ENCODE data around the gene PRIM1.
"Not testable (repeated sequence)": the region's sequence is repeated elsewhere in the genome, so short reads cannot be mapped to it uniquely, and the experiment has no call there.

PRIM1 gene

DNA sequence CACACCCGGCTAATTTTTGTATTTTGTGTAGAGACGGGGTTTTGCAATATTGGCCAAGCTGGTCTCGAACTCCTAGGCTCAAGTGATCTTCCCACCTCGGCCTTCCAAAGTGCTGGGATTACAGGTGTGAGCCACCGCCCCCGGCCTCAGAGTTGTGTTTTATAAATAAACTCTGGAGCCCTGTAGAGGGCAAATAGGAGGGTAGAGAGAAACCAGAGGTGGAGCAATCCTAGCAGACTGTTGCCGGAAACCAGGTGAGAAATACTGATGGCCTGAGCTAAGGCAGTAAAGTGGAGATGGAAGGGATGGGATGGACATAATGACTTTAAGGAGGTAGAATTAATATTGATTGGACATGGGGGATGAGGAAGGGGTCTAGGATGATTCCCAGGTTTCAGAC is 8.3 kb upstream of the PRIM1 start:
- no peak for DNase-seq (ENCODE audit: low spot score)

DNA sequence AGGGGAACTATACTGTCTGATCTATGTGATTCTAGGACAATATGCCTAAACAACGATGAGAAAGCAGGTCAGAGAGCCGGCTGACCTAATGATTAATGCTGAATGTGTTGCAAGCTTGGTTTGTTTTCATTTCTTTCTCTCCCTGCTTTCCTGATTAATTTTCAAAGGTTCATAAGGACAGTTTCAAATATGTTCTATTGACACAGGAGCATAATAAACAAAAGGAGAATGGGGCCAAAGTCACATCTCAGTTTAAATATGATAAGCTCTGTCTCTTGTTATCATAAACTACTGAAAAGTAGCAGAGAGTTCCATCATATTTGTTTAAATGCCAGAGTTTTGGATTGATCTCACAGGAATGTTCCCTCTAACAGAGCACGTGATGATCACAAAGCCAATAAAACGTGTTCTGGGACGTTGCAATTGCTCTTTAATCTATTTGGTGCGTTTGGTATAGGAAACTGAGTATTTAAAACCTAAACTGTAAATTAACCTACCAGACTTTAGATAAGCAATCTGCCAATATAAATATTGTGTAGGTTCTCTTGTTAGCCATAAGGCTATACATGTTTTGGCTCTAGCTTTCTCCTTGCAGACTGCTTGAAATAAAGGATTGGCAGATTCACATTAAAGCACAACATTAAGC is 7.3 kb upstream of the PRIM1 start:
- DNase-seq (ENCODE audit: low spot score), result no peak

DNA sequence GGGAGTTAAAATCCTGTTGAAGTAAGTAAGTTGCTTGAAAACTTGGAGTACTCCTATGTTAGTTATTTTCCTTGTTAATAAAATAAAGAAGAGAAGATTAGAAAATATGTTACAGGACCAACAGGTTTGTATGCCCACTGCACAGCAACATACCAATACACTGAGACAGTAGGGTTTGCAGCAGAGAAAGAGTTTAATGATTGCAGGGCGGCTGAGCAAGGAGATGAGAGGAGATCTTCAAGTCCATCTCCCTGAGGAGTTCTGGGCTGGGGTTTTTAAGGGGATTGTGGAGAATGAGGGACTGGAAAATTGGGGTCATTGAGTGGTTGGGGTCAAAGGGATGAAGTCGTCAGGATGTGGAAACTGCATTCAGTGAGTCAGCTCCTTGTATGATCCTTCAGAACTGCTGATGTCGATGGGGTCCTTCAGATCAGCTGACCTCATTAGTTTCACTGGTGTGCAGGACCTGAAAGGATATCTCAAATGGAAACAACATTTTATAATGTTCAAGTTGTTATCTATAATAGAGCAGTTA is 6.7 kb upstream of the PRIM1 start:
- DNase-seq (ENCODE audit: low spot score), result no peak

DNA sequence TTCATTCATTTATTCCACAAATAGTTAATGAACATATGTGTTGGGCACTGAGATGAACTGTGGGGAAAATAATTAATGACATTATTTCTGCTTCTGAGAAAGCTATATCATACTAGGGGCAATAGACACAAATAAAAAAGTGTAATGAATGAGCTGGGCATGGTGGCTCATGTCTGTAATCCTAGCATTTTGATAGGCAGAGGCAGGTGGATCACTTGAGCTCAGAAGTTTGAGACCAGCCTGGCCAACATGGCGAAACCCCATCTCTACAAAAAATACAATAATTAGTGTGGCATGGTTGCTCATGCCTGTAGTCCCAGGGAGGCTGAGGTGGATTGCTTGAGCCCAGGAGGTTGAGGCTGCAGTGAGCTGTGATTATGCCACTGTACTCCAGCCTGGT is 5.8 kb upstream of the PRIM1 start:
- not testable (repeated sequence) for DNase-seq (ENCODE audit: low spot score)

DNA sequence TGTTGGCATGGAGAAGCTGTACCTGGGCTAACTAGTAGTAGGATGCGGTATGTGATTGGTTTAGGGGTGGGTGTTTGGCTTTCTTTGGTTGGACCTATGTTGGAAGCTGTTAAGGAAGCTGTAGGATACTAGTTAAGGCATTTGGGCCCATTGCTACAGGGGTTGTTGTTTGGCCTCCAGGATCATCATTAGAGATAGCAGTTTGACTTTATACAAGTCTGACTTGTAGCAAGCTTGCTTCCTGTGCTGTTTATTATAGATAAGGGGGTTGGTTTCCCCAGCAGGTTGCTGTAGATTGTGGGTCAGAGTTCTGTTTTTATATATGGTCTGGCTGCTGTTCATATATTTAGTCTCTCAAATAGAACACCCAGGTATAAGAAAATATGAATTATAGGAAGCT is 1.4 kb upstream of the PRIM1 start:
- DNase-seq (ENCODE audit: low spot score), result no peak

DNA sequence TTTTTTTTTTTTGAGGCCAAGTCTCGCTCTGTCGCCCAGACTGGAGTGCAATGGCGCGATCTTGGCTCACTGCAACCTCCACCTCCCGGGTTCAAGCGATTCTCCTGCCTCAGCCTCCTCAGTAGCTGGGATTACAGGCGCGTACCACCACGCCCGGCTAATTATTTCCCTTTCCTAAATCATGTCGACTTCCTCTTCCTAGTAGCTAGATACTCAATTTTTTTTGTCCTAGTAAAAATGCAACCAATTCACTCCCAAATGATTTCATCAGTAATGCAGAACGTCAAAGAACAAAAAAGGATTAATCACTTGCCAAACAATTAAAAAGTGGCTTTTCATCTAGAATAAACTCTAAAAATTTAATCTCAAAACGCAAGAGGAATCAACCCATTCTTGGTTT is 1.5 kb downstream of the PRIM1 start:
- DNase-seq (ENCODE audit: low spot score), result not testable (repeated sequence)

DNA sequence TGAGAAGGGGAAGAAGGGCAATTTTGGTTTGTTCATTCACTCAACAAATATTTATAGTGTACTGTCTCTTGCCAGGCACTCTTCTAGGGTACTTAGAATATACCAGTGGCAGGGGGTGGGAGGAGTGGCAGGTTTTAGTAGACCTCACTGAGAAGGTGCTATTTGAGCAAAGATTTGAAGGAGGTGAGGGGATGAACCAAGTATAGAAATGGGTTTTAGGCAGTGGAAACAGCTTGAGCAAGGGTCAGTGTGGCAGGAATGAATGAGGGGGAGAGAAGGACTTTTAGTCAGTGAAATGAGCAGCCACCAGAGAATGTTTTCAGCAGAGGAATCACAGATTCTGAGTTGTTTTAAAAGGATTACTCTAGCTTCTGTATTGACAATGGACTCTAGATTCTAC is 2.3 kb downstream of the PRIM1 start:
- DNase-seq (ENCODE audit: low spot score), result no peak

DNA sequence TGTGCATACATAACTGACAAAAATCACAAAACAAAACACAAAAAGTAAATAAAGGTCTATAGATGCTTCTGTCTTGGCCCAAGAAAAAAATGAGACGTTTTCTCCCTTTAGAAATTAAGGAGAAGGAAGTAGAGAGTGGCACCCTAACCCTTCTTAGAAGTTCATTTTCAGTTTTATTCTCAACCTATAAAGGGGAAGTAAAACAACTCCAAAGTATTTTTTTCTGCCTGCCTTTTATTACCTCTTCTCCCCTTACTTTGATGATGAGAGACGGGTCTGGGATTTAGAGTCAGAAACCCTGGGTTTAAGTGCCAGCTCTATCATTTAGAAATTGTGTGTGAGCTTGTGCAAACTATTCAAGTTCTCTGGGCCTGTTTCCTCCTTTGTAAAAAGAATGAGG is 2.8 kb downstream of the PRIM1 start:
- no peak for DNase-seq (ENCODE audit: low spot score)

DNA sequence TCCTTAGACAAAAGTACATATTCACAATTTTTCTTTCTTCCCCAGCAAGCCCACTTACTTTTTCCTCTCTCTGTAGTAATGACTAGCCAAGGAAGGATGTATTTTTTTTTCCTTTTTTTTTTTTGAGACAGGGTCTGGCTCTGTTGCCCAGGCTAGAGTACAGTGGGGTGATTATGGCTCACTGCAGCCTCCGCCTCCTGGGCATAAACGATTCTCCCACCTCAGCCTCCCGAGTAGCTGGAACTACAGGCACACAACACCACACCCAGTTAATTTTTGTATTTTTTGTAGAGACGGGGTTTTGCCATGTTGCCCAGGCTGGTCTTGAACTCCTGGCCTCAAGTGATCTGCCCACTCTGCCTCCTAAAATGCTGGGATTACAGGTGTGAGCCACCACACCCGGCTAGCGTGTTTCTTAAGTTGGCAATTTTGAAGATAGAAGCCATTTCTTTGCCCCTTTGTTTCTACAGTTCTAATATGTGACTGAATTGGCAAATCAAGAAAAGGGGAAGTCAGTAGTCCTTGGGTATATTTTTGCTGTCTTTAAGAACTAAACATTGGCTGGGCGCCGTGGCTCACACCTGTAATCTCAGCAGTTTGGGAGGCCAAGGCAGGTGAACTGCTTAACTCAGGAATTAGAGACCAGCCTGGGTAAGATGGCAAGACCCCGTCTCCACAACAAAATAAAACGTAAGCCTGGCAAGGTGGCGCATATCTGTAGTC is 23.8 kb downstream of the PRIM1 start:
- DNase-seq (ENCODE audit: low spot score), result no peak

DNA sequence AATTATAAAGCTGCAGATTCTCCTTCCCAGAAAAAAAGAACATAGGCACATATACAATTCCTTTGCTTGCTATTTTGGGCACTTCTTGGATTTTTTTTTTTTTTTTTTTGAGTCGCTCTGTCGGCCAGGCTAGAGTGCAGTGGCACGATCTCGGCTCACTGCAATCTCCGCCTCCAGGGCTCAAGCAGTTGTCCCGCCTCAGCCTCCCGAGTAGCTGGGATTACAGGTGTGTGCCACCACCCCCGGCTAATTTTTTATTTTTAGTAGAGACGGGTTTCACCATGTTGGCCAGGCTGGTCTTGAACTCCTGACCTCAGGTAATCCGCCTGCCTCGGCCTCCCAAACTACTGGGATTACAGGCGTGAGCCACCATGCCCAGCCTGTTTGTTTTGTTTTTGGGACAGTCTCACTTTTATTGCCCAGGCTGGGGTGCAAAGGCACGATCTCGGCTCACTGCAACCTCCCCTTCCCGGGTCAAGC is 25.9 kb downstream of the PRIM1 start:
- not testable (repeated sequence) for DNase-seq (ENCODE audit: low spot score)

DNA sequence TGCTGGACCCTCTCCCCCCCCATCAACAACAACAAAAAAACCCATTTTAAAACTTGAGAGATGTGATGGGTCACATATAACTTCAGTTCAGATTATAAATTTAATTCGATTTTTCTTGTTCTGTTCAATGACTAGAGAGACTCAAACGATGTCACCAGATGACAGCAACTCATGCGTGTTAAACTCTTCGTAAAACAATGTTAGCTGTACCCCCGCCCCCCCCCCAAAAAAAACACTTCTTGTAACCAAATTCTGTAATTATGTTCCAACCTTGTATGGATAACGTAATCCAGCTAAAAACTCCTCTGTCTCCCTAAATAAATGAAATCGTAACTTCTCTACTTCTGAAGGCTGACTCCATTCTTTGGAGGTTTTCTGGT is 26.4 kb downstream of the PRIM1 start:
- DNase-seq (ENCODE audit: low spot score), result no peak

DNA sequence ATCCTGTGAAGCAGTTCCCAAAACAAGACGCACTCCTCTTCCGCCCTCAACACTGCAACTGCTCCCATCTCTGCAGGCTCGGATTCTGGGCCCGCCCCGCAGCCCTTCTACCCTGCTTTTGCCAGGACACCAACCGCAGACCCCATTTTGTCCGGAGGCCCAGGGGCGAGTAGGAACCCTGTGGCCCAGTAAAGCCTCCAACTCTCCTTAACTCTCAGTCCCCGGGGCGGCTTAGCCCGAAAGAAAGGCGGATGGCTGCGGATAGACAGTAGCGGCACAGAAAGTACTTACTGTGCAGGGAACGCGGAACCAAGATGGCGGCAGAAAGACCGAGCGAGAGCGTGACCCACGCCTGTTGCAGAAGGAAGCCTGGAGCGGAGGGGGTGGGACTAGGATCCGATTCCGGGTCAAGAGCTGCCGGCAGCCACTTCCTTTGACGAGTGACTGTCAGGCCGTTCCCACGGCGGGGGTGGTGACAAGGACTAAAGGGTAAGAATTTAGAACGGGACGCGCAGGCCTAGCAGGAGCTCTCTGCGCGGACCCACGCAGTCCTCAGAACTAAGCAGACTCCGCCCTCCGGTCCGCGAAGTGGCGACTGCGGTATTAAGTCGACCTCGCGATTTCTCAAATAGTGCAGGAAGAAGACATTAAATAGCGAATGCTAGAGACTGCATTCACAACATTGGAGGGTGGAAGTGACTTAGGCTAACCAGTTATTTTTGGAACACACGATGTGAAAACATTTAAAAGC is 27.0 kb downstream of the PRIM1 start, which contains the start of gene NACA:
NACA (minus strand) TSS at position 328 of the 751 bp plus-strand sequence. CDS start 778 bp downstream, outside the sequence.
- peak; percentile 97 for DNase-seq (ENCODE audit: low spot score)

DNA sequence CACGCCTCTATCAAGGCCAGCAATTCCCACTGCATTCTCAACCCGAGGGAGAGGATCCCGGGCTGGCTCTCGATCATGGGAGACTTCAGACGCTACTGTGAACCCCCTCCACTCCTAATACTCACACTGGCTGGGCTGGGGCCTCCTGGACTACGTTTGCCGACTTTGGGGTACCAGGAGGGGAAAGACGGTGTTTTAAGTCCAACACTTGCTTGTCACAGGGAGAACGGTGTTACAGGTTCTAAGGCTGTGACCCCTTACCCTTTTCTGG is 27.5 kb downstream of the PRIM1 start:
- DNase-seq (ENCODE audit: low spot score), result no peak

DNA sequence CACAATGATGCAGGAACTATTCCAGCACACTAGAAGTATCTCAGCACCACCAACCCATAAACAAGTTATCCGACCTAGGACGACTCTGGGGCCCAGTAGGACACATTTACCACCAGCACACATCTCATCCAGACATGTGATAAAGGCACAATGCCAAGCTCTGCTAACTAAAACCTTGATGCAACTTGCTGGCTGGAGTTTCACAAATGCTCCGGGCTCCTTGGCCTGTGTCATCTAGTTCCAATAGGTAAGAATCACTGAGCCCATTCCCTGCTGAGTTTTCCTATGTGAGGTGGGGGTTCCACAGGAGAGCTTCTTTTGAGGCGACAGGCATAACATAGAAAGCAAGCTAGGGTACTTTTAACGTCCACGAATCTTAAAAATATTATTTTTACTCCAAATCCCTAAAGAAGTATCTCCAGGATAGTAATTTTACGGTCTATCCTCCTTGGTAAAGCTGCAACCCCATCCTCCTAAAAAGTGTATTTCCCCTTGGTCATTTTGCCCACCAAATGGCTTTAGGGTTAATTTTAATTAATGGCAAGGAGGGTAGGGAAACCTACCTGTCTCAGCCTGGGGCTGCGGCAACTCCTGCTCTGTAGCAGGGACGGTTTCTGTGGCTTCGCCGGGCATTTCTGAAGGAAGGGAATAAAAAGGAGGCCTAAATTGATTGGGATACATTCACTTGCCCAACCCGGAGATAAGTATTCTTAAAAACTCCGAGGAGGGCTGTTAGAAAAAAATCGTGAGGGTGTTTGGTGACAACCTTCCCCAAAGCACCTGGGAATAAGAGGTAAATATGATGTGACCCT is 28.0 kb downstream of the PRIM1 start:
- DNase-seq (ENCODE audit: low spot score), result no peak

DNA sequence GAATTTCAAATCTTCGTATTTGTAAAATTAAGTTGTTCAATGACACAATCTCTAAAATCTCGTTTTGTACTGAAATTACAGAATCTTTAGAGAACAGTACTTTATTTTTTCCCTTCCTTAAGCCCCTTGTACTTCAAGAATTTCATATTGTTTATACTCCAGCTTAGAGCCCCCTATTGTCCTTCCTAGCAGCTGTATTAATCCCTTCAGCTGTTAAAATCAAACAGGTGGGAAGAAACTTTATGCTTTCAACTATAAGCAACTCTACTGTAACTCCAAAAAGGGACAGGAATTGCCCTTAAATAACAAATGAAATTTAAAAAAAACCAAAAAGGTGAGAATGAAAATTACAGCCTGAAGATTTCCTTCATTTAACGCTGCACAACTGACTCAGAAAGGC is 28.8 kb downstream of the PRIM1 start:
- no peak for DNase-seq (ENCODE audit: low spot score)

DNA sequence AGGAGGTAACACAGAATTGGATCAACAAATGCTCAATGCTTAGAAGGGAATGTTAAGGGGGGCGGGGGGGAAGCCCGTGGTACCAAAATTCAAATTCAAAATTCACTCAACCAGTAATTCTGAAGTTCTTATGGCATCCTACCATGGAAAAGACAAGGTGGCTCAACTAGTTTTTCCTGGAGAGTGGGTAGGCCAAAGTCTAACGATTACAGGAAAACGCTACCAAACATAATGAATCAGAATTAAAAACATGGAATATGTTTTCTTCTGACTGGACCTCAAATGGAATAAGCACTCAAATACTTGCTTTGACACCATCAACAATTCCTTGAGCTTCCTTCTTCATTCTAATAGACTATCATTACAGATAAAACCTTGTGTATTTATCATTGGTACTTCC is 29.3 kb downstream of the PRIM1 start:
- DNase-seq (ENCODE audit: low spot score), result no peak

DNA sequence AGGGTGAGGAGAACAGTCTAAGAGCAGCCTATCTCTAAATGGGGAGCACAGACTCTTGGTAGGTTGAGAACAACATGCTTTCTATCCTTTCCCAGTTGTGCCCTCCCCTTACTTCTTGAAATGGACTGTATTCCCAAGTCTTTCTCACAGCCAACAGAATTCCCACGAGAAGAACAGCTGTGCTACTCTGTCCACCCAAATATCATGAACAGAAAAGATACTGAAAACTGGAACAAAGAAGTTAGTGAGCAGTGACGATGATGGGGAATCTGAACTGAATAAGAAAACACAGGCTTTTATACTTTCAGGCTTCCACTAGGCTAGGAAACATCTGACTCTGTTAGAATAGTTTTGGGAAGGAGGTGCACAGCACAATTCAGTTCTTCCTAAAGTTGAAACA is 30.4 kb downstream of the PRIM1 start:
- no peak for DNase-seq (ENCODE audit: low spot score)

DNA sequence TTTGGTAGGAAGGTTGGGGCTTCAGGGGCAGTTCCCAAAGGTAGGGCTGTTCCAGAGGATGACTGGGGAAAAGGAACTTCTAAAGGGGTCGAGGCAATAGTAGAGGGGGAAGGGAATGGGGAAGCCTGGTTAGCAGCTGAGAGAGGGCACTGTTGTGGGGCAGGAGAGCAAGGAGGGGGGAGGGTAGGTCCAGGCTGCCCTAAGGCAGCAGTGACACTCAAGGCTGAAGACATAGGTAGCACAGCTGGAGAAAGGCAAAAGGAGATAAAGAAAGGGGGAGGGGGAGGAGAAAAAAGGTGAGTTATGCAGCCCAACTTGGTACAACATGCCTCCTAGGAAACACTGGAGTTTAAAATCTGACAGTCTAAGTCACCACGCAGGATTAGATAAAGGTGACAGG is 30.9 kb downstream of the PRIM1 start:
- DNase-seq (ENCODE audit: low spot score), result no peak

DNA sequence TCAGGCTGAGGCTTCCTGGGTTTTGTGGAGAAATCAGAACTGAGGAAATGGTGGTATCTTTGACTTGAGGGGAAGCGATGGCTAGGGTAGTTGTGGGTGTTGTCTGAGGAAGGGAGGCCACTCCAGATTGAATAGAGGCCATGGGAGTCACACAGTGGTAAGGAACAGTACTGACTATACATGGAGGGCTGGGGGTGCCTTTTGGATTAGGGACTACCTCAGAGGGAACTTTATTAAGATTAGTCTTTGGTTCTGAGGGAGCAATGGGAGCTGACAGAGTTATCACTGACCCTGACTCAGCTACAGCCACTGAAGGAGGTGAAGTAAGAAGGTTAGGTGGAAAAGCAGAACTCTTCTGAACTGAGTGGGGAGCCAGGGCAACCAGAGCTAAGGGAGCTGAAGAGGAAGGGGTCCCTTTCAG is 31.4 kb downstream of the PRIM1 start:
- no peak for DNase-seq (ENCODE audit: low spot score)

DNA sequence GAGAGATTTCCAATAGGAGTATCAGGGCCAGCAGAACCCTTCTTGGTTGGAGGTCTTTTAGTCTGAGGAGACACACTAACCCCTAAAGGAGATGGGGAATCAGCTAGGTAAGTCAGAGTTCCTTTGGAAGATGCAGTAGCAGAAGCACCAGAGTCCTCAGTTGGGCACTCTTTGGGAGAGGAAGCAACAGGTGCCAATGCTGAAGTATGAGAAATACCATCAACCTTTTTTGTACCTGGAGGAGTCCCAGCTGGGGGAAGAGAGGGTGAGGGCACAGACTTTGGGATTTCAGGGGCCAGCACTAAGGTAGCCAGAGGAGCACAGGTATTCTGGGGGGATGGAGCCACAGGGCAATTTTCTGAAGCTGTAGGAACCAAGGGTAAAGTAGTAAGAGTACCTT is 33.1 kb downstream of the PRIM1 start:
- no peak for DNase-seq (ENCODE audit: low spot score)

DNA sequence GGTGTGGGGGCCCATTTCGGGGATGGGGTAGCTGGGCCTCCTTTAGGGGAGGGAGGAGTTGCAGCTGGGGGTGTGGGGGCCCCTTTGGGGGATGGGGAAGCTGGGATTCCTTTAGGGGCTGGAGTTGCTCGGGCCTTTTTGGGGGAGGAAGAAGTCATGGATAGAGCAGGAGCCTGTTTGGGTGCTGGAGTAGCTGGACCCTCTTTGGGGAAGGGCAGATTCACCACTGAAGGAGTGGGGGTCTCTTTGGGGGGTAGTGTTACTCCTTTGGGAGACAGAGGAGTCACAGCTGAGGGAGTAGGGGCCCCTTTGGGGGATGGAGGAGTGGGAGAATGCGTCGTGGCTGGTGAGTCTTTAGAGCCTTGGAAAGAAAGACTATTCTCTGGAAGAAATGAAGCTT is 33.5 kb downstream of the PRIM1 start:
- DNase-seq (ENCODE audit: low spot score), result no peak

DNA sequence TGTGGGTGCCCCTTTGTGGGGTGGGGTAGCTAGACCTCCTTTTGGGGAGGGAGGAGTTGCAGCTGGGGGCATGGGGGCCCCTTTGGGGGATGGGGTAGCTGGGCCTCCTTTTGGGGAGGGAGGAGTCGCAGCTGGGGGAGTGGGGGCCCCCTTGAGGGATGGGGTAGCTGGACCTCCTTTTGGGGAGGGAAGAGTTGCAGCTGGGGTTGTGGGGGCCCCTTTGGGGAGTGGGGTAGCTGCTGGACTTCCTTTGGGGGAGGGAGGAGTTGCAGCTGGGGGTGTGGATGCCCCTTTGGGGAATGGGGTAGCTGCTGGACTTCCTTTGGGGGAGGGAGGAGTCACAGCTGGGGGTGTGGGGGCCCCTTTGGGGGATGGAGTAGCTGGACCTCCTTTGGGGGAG is 34.0 kb downstream of the PRIM1 start:
- DNase-seq (ENCODE audit: low spot score), result no peak
